WTC11 (cell line): Measurements from ENCODE around the gene NAA25.

Experiments
- ELF4 ChIP-seq: sonication (generic); formaldehyde crosslinking; IDR thresholded peaks from 2 replicates; pipeline ENCODE4 v1.8.1; 2022; ENCODE audit warnings: low read depth, mild to moderate bottlenecking, moderate library complexity, missing genetic modification reagents
- MLX ChIP-seq: sonication (generic); formaldehyde crosslinking; IDR thresholded peaks from 2 replicates; pipeline ENCODE4 v1.8.1; 2023; ENCODE audit warnings: mild to moderate bottlenecking, missing genetic modification reagents, moderate library complexity
- TF ChIP-seq, protein P1 (sequence below): sonication (generic); formaldehyde crosslinking; conservative IDR thresholded peaks from 2 replicates; pipeline ENCODE4 v1.8.1; 2022; ENCODE audit warnings: mild to moderate bottlenecking, missing genetic modification reagents

- TF ChIP-seq ELF4 (CRISPR knock-in tag) (no peak), MLX (CRISPR knock-in tag) (no peak)
- TF ChIP-seq, protein P1, sequence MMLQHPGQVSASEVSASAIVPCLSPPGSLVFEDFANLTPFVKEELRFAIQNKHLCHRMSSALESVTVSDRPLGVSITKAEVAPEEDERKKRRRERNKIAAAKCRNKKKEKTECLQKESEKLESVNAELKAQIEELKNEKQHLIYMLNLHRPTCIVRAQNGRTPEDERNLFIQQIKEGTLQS (CRISPR knock-in tag) = no peak
These were observed 18.3 kb upstream of the NAA25 start for GRCh38 chr12:112126911-112127310.
